CD4-positive, CD25-positive, alpha-beta regulatory T cell (primary cell): Measurements from ENCODE around the gene CDH12. TPM values are rescaled to one million over a fixed set of nuclear protein-coding genes. Genes with fewer than 3 reads are reported as not detected.

Experiments used
- ATAC-seq, 2 donors: fragments of 150-1000 bp; cut with Tn5 transposase; one replicate each; pipeline ENCODE4 v1.10.0; 2021; ENCODE audit warnings: low read depth in 2 of 2, moderate number of reproducible peaks in 2 of 2, moderate library complexity in 1 of 2
- DNase-seq, 3 donors: peaks; one replicate each; pipeline versions ENCODE4 v3.0.0 to v3.0.0-alpha.2; 2012 to 2022; ENCODE audit warnings: mixed read lengths in 1 of 3
- H3K27ac ChIP-seq: one replicate; pipeline ENCODE4 v1.7.0; 2013; ENCODE audit warnings: mild to moderate bottlenecking, low read length; ENCODE audit not compliant: insufficient read depth, poor library complexity, severe bottlenecking
- H3K27me3 ChIP-seq: one replicate; pipeline ENCODE4 v1.7.0; 2013; ENCODE audit warnings: low read length; ENCODE audit not compliant: control insufficient read depth, insufficient read depth
- H3K36me3 ChIP-seq: one replicate; pipeline ENCODE4 v1.7.0; 2013; ENCODE audit warnings: mild to moderate bottlenecking, low read length, moderate library complexity; ENCODE audit not compliant: control insufficient read depth, insufficient read depth
- H3K4me1 ChIP-seq: 2 replicates; pipeline ENCODE4 v1.7.0; 2013; ENCODE audit warnings: mild to moderate bottlenecking, low read length; ENCODE audit not compliant: insufficient read depth, control insufficient read depth, poor library complexity, severe bottlenecking
- H3K4me3 ChIP-seq: one replicate; pipeline ENCODE4 v1.7.0; 2013; ENCODE audit warnings: low read depth, mild to moderate bottlenecking, low read length, moderate library complexity
- H3K9me3 ChIP-seq, 2 experiments: 1 replicate in 1 of 2; 2 replicates in 1 of 2; pipeline ENCODE4 v1.7.0; 2013; ENCODE audit warnings: low read length in 2 of 2, mild to moderate bottlenecking in 1 of 2, moderate library complexity in 1 of 2; ENCODE audit not compliant: control insufficient read depth in 2 of 2
- H3K27ac Mint-ChIP-seq, 3 donors: one replicate each; pipeline ENCODE4 v1.8.0; 2020 to 2022; ENCODE audit warnings: mild to moderate bottlenecking in 3 of 3, mixed read lengths in 3 of 3, moderate library complexity in 2 of 3
- H3K27me3 Mint-ChIP-seq: one replicate; pipeline ENCODE4 v1.8.0; 2022; ENCODE audit warnings: mild to moderate bottlenecking, mixed read lengths
- H3K36me3 Mint-ChIP-seq: one replicate; pipeline ENCODE4 v1.8.0; 2020; ENCODE audit warnings: mixed read lengths
- H3K4me1 Mint-ChIP-seq, 4 donors: one replicate each; pipeline ENCODE4 v1.8.0; 2020 to 2022; ENCODE audit warnings: mixed read lengths in 4 of 4, mild to moderate bottlenecking in 1 of 4
- H3K4me3 Mint-ChIP-seq, 4 donors: one replicate each; pipeline ENCODE4 v1.8.0; 2020 to 2022; ENCODE audit warnings: mild to moderate bottlenecking in 4 of 4, mixed read lengths in 4 of 4, moderate library complexity in 3 of 4
- H3K9me3 Mint-ChIP-seq, 7 donors: one replicate each; pipeline ENCODE4 v1.8.0; 2020 to 2022; ENCODE audit warnings: mixed read lengths in 7 of 7, mild to moderate bottlenecking in 3 of 7, moderate library complexity in 2 of 7
- polyA plus RNA-seq, 4 donors: library from polyadenylated mRNA; unstranded; fragments of 300-500 nt; fragmentation: Illumina TruSeq; gene quantifications; one replicate each; pipeline ENCODE4 v1.2.3, GENCODE V29; 2021
- total RNA-seq: library from RNA; stranded (reverse); gene quantifications from one replicate; pipeline ENCODE4 v1.2.3, GENCODE V29; 2022

Gene CDH12
- total and polyA plus RNA-seq, 5 donors from 2014 or later, result not detected

DNA sequence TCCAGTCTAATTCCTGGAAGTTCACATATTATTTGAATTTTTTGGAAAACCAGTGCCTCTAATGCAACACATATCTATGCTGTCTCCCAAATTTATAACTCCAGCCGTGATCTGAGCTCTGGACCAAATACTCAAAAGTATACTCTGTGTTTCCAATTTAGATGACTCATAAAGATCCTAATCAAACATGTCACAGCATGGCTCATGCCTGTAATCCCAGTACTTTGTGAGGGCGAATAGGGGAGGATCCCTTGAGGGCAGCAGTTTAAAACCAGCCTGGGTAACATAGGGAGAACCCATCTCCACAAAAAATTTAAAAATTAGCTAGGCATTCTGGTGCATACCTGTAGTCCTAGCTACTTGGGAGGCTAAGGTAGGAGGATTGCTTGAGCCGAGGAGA is 388.0 kb downstream of the CDH12 start:
- ATAC-seq, result no peak
- no peaks in the 10 kb centered on the region for H3K4me1 Mint-ChIP-seq

DNA sequence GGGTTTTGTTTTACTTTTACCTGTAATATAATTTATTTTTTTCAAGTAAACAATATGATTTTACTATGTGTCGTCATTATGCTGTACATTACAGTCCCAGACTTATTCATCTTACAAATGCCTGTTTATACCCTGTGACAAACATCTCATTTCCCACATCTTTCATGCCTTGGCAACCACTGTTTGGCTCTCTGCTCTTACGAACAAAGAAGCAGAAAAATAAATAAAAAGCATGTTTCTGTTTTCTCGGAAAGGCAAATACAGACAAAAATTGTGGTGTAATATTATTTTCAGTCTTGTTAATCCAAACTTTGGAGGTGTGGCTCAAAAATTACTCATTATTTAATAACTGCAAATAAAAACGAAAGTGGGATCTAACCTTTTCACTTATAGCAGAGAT is 393.0 kb downstream of the CDH12 start:
- no peak overlapping the region for H3K4me3 Mint-ChIP-seq
- Histone ChIP-seq H3K27me3 (no peaks in the 10 kb centered on the region), H3K36me3 (no peaks in the 10 kb centered on the region), H3K4me1 (no peaks in the 10 kb centered on the region), H3K27ac (no peak overlapping the region), H3K9me3 (peaks cover 0 to 9% of the 10 kb centered on the region in 2 experiments), H3K4me3 (no peak overlapping the region)
- H3K4me1 Mint-ChIP-seq, result no peaks in the 10 kb centered on the region
- no peaks in the 10 kb centered on the region for H3K36me3 Mint-ChIP-seq
- DNase-seq (no peak), ATAC-seq (no peak)
- no peaks in the 10 kb centered on the region for H3K27me3 Mint-ChIP-seq
- no peak overlapping the region for H3K27ac Mint-ChIP-seq
- H3K9me3 Mint-ChIP-seq, result peaks cover 0 to 25% (median 5%) of the 10 kb centered on the region in 7 donors

More for the DNA sequence above, 388.0 kb downstream of the CDH12 start:
- no peak for DNase-seq
- H3K27me3 ChIP-seq, result no peaks in the 10 kb centered on the region
- H3K4me1 ChIP-seq, result no peaks in the 10 kb centered on the region
- H3K9me3 Mint-ChIP-seq, result peaks cover 2 to 28% (median 6%) of the 10 kb centered on the region in 7 donors
- no peak overlapping the region for H3K27ac Mint-ChIP-seq
- H3K27ac ChIP-seq, result no peak overlapping the region
- no peaks in the 10 kb centered on the region for H3K36me3 Mint-ChIP-seq
- no peak overlapping the region for H3K4me3 ChIP-seq
- H3K36me3 ChIP-seq, result no peaks in the 10 kb centered on the region
- H3K9me3 ChIP-seq, result peaks cover 0 to 2% of the 10 kb centered on the region in 2 experiments
- no peaks in the 10 kb centered on the region for H3K27me3 Mint-ChIP-seq
- no peak overlapping the region for H3K4me3 Mint-ChIP-seq

DNA sequence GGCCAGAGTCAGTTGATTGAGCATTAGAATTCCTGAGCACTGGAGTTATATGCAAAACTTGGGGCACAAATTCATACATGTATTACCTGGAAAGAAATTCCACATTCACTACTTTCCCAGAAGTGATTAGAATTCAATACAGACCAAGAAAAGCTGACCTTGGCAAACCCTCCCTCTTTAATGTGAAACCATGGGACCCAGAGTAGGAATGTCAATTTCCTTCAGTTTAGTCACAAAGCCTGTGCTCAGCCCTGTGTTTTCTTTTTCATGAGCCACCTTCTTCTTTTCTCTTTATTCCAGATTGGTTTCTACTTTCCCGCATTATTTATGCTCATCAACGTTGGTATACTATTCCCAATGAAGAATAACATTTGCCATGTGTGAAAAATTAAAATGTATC is 420.2 kb downstream of the CDH12 start:
- peaks cover 0 to 10% of the 10 kb centered on the region in 2 experiments for H3K9me3 ChIP-seq
- Mint-ChIP-seq H3K27ac (no peak overlapping the region), H3K27me3 (no peaks in the 10 kb centered on the region), H3K9me3 (peaks cover 0 to 19% (median 6%) of the 10 kb centered on the region in 7 donors), H3K4me1 (no peaks in the 10 kb centered on the region), H3K4me3 (no peak overlapping the region), H3K36me3 (no peaks in the 10 kb centered on the region)
- no peak overlapping the region for H3K4me3 ChIP-seq
- no peaks in the 10 kb centered on the region for H3K4me1 ChIP-seq
- DNase-seq (no peak), ATAC-seq (no peak)
- H3K27ac ChIP-seq, result no peak overlapping the region
- H3K36me3 ChIP-seq, result no peaks in the 10 kb centered on the region
- no peaks in the 10 kb centered on the region for H3K27me3 ChIP-seq

DNA sequence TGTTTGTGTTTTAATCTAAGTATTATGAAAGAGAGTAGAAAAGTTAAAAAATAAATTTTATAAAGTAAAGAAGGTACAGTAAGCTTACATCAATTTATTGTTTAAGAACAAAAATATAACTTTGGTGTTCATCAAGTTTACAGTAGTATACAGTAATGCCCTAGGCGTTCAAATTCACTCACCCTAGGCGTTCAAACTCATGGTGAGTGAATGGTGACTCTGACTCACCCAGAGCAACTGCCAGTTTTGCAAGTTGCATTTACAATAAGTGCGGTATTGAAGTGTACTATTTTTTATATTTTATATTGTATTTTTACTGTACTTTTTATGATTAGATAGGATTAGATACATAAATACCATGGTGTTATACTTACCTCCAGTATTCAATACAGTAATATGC is 421.3 kb downstream of the CDH12 start:
- Histone ChIP-seq H3K27me3 (no peaks in the 10 kb centered on the region), H3K9me3 (peaks cover 0 to 15% of the 10 kb centered on the region in 2 experiments), H3K36me3 (no peaks in the 10 kb centered on the region), H3K27ac (no peak overlapping the region), H3K4me3 (no peak overlapping the region), H3K4me1 (no peaks in the 10 kb centered on the region)
- DNase-seq (no peak), ATAC-seq (no peak)
- H3K27me3 Mint-ChIP-seq, result no peaks in the 10 kb centered on the region
- H3K9me3 Mint-ChIP-seq, result peaks cover 0 to 20% (median 6%) of the 10 kb centered on the region in 7 donors
- no peaks in the 10 kb centered on the region for H3K4me1 Mint-ChIP-seq
- no peak overlapping the region for H3K27ac Mint-ChIP-seq
- no peak overlapping the region for H3K4me3 Mint-ChIP-seq
- H3K36me3 Mint-ChIP-seq, result no peaks in the 10 kb centered on the region

DNA sequence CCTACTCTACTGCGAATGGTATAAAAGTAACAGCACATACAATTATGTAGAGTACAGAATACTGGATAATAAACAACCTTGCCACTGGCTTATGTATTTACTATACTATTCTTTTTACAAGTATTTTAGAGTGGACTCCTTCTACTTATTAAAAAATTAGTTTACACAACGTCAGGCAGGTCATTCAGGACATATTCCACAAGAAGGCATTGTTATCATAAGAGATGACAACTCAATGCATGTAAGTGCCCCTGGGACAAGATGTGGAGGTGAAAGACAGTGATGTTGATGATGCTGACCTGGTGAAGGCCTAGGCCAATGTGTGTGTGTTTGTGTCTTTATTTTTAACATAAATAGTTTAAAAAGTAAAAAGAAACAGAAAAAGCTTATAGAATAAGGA is 421.7 kb downstream of the CDH12 start:
- H3K27me3 Mint-ChIP-seq, result no peaks in the 10 kb centered on the region
- no peak overlapping the region for H3K4me3 Mint-ChIP-seq
- ATAC-seq (no peak), DNase-seq (no peak)
- no peaks in the 10 kb centered on the region for H3K4me1 Mint-ChIP-seq
- H3K9me3 ChIP-seq, result peaks cover 0 to 15% of the 10 kb centered on the region in 2 experiments
- H3K27me3 ChIP-seq, result no peaks in the 10 kb centered on the region
- no peak overlapping the region for H3K27ac ChIP-seq
- H3K36me3 ChIP-seq, result no peaks in the 10 kb centered on the region
- peaks cover 0 to 23% (median 8%) of the 10 kb centered on the region in 7 donors for H3K9me3 Mint-ChIP-seq
- no peak overlapping the region for H3K27ac Mint-ChIP-seq
- no peak overlapping the region for H3K4me3 ChIP-seq
- no peaks in the 10 kb centered on the region for H3K36me3 Mint-ChIP-seq
- H3K4me1 ChIP-seq, result no peaks in the 10 kb centered on the region

- Mint-ChIP-seq H3K4me1 (no peaks in the 10 kb centered on the region), H3K9me3 (peaks cover 4 to 29% (median 7%) of the 10 kb centered on the region in 7 donors), H3K4me3 (no peak overlapping the region), H3K27ac (no peak overlapping the region), H3K36me3 (no peaks in the 10 kb centered on the region), H3K27me3 (no peaks in the 10 kb centered on the region)
- H3K4me1 ChIP-seq, result no peaks in the 10 kb centered on the region
- H3K36me3 ChIP-seq, result no peaks in the 10 kb centered on the region
- H3K4me3 ChIP-seq, result no peak overlapping the region
- H3K27me3 ChIP-seq, result no peaks in the 10 kb centered on the region
- ATAC-seq (no peak), DNase-seq (no peak)
- H3K9me3 ChIP-seq, result no peaks in the 10 kb centered on the region
- no peak overlapping the region for H3K27ac ChIP-seq
These were observed 441.4 kb downstream of the CDH12 start for GRCh38 chr5:22411554-22412349.

GRCh38 chr5:22391956-22392355 is 461.2 kb downstream of the CDH12 start:
- Histone ChIP-seq H3K9me3 (peaks cover 4 to 7% of the 10 kb centered on the region in 2 experiments), H3K27me3 (no peaks in the 10 kb centered on the region), H3K36me3 (no peaks in the 10 kb centered on the region), H3K27ac (no peak overlapping the region), H3K4me1 (no peaks in the 10 kb centered on the region), H3K4me3 (no peak overlapping the region)
- no peaks in the 10 kb centered on the region for H3K4me1 Mint-ChIP-seq
- no peak overlapping the region for H3K27ac Mint-ChIP-seq
- H3K9me3 Mint-ChIP-seq, result peaks cover 2 to 23% (median 9%) of the 10 kb centered on the region in 7 donors
- DNase-seq (no peak), ATAC-seq (no peak)
- H3K4me3 Mint-ChIP-seq, result no peak overlapping the region
- H3K27me3 Mint-ChIP-seq, result no peaks in the 10 kb centered on the region
- no peaks in the 10 kb centered on the region for H3K36me3 Mint-ChIP-seq

DNA sequence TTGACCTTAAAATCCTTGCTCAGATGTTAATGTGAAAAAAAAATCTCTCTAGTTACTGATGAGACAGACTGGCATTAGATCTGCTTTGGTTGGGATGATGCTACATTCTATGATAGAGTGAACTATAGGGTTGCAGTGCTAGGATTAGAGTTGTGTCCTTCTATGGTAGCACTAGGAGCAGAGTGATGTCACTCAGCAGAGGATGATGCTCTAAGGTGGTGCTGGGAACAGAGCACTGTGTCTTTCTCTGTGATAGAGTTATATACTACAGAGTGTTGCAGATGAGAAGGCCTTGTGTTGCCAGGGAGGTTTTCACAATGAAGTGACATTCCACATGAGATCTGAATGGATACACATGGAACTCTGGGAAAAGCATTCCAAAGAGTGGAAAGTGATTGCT is 462.3 kb downstream of the CDH12 start:
- Histone ChIP-seq H3K9me3 (peaks cover 4 to 7% of the 10 kb centered on the region in 2 experiments), H3K4me1 (no peaks in the 10 kb centered on the region), H3K36me3 (no peaks in the 10 kb centered on the region), H3K4me3 (no peak overlapping the region), H3K27ac (no peak overlapping the region), H3K27me3 (no peaks in the 10 kb centered on the region)
- H3K4me3 Mint-ChIP-seq, result no peak overlapping the region
- ATAC-seq, result no peak
- no peaks in the 10 kb centered on the region for H3K36me3 Mint-ChIP-seq
- peaks cover 4 to 24% (median 9%) of the 10 kb centered on the region in 7 donors for H3K9me3 Mint-ChIP-seq
- no peak overlapping the region for H3K27ac Mint-ChIP-seq
- no peaks in the 10 kb centered on the region for H3K4me1 Mint-ChIP-seq
- no peak for DNase-seq
- no peaks in the 10 kb centered on the region for H3K27me3 Mint-ChIP-seq
